GM18526 (cell line): ENCODE measurements around the gene ANXA10.

Experiments used
- POLR2A ChIP-seq: IDR thresholded peaks from 3 replicates; pipeline ENCODE4 v1.6.1; 2011; ENCODE audit not compliant: insufficient read length; ENCODE audit errors: extremely low read depth

The ANXA10 gene

GRCh38 chr4:168098248-168098717 lies 5.9 kb downstream of the ANXA10 start:
- TF ChIP-seq POLR2A, result no peak

- no peak for TF ChIP-seq POLR2A
These were observed 6.9 kb downstream of the ANXA10 start for GRCh38 chr4:168099195-168099594.

DNA sequence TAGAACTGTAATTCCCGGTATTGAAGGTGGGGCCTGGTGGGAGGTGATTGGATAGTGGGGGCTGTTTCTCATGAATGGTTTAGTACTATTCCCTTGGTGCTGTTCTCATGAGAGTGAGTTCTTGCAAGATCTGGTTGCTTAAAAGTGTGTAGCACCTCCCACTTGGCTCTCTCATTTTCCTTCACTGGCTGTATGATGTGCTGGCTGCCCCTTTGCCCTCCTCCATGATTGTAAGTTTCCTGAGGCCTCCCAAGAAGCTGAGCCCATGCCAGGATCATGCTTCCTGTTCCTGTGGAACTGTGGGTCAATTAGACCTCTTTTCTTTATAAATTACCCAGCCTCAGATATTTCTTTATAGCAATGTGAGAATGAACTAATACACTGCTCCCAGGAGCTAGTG lies 8.7 kb downstream of the ANXA10 start:
- TF ChIP-seq POLR2A, result no peak

- TF ChIP-seq POLR2A, result no peak
These were observed 10.1 kb downstream of the ANXA10 start for GRCh38 chr4:168102403-168102802.

DNA sequence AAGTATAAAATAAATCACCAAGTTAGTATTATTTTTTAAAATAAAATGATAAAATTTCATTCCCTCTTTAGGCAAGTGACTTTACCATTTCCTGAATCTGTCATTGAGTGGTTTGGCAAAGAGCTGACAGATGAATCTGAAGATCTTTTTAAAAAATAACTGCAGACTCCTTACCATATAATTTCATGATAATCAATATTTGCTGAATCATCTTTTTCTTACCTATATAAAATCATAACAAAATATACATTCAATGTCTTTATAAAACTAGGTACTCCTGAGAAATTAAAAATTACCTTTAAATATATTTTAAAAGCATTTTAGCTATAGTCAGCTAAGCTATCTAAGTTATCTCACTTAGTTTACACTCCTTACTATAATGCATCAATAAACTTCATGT lies 17.2 kb downstream of the ANXA10 start:
- TF ChIP-seq POLR2A, result no peak

DNA sequence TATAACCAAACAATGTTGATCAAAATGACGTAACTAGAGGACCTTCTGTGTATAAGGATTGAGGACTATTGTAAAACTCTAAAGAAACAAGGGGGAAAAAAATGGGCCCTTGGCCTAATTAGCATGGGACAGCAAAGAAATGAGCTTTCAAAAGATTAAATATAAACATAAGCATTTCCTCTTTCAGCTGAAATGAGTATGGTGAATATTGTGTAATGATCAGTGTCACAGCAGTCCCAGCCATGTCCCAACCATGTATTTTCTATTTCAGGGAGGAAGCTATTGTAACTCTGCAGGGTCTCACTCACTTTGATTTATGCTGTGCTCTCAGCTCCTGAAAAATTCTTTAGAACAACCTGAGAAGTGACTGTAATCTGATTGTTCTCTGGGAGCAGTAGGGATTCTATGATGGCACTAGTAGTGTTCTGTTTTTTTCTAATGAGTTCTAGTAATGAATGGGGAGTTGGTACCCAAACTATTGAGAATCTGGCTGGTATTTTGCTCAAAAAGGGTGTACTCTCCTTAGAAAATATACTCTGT lies 25.8 kb downstream of the ANXA10 start:
- TF ChIP-seq POLR2A, result no peak

DNA sequence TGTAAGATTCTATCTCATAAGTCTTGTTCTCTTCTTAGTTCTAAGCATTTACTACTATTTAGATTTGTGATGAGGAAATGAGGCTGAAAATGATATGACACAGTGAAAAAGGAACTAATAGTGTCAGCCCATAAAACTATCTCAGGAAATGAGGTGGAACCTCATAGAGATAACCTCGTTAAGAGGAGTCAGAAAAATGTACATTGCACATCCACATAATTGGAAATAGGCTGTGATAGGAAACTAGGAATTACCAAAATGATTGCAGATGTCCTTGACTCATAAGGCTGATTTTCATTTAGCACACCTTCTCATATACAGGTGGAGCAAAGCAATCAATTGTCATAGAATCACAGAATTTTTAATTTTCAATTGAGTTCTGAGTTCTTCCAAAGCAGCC lies 26.8 kb downstream of the ANXA10 start:
- TF ChIP-seq POLR2A, result no peak

GRCh38 chr4:168119890-168120289 lies 27.6 kb downstream of the ANXA10 start:
- TF ChIP-seq POLR2A, result no peak

- no peak for TF ChIP-seq POLR2A
These were observed 28.5 kb downstream of the ANXA10 start for GRCh38 chr4:168120811-168121210.

GRCh38 chr4:168124008-168124641 lies 31.8 kb downstream of the ANXA10 start:
- TF ChIP-seq POLR2A, result no peak

DNA sequence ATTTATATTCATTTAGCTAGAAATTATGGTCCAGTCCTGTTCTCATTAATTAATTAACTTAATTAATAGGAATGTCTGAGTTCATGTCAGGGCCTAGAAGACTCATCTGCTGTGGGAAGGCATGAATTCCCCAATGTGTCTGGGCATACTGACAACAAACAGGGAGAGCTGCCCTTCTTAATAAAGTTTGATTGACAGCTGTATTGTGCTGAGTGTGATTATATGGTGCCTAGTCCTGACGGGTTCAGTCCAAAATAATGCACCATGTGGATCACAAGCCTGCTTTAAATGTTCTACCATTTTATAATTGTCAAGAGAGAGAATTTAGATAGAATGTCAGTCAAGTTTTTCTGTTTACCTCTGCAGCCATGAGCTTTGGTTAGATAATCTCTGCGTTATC lies 34.6 kb downstream of the ANXA10 start:
- no peak for TF ChIP-seq POLR2A

DNA sequence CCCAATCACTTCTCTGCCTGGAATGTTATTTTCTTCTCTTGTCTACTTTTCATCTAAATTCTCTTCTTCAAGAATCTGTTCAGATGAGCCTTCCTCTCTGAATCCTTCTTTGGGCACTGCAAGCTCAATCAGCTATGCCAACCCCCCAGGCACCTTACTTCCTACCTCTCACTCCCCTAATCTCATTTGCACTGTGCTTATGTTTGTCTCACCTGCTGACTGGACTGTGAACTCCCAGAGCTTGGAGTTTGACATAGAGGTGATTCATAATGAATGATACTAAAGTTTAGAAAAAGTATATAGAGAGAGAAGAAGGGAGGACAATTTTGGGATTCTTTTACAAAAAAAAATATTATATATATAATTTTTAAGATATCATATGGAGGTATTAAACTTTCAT lies 36.3 kb downstream of the ANXA10 start:
- no peak for TF ChIP-seq POLR2A

- TF ChIP-seq POLR2A, result no peak
These were observed 36.9 kb downstream of the ANXA10 start for GRCh38 chr4:168129046-168129772.

DNA sequence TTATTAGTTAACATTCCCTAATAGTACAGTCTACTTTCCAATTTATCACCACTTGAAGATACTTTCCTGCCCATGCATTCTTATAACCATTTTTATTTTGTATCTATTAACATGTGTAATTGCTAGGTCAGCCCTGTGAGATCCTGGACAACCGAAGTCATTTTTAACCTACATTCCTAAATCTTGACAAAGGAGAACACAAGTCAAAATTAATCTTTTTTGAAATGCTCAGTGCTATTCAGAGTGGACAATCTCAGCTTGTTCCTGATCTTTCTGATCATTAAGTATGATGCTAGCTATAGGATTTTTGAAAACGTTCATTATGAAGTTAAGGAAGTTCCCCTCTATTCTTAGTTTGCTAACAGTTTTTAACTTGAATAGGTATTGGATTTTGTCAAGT lies 37.5 kb downstream of the ANXA10 start:
- TF ChIP-seq POLR2A, result no peak

DNA sequence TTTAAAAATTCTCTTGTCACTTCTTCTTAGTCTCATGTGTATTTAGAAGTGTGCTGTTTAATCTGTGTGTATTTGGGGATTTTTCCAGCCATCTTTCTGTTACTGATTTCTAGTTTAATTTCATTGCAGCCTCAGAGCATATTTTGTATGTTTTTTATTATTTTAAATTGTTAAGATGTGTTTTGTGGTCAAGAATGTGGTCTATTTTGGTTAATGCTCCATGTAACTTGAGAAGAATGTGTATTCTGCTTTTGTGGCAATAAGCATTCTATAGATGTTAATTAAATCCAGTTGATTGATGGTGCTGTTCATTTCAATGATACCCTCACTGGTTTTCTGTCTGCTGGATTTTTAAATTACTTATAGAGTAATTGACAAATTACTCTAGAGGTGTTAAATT lies 38.9 kb downstream of the ANXA10 start:
- no peak for TF ChIP-seq POLR2A

DNA sequence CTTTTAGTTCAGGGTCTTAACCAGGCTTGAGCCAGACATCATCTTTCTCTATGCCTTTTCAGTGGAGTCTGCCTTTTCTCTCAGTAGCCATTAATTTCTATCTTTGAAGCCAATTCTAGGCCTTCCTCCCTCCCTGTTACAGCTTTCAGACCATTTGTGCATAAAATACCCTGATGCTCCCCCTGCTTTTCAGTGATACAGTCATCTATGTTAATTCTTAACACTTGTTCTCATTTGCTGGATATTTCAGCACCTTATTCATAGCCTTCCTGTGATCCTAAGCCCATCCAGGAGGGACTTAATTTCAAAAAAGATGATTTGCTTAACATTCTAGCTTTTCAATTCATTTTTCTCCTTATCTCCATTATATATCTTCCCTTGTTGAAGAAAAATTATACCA lies 42.3 kb downstream of the ANXA10 start:
- no peak for TF ChIP-seq POLR2A

DNA sequence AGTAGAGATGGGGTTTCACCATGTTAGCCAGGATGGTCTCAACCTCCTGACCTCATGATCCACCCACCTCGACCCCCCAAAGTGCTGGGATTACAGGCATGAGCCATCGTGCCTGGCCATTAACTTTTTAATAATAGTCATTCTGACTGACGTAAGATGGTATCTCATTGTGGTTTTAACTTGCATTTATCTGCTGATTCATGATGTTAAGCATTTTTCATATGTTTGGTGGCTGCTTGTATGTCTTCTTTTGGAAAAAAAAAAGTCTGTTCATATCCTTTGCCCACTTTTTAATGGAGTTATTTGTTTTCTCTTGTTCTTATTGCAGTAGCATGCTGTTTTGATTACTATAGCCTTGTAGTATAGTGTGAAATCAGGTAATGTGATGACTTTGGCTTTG lies 45.8 kb downstream of the ANXA10 start:
- no peak for TF ChIP-seq POLR2A

DNA sequence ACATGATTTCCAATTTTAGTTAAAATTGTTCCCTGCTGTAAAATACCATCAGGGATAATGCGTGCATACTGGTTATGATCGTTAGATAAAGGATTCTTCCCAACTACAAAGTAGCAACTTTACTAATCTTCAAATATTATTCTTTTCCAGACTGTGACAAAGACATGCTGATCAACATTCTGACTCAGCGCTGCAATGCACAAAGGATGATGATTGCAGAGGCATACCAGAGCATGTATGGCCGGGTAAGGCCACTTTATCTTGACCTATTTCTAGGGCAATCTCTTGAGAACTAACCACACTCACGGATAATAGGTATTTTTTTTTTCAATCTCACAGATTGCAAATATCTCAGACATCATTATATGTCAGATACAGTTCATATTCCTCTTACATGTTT lies 47.0 kb downstream of the ANXA10 start:
- TF ChIP-seq POLR2A, result no peak
